ENCODE results near the gene NSUN6.

The NSUN6 gene

DNA sequence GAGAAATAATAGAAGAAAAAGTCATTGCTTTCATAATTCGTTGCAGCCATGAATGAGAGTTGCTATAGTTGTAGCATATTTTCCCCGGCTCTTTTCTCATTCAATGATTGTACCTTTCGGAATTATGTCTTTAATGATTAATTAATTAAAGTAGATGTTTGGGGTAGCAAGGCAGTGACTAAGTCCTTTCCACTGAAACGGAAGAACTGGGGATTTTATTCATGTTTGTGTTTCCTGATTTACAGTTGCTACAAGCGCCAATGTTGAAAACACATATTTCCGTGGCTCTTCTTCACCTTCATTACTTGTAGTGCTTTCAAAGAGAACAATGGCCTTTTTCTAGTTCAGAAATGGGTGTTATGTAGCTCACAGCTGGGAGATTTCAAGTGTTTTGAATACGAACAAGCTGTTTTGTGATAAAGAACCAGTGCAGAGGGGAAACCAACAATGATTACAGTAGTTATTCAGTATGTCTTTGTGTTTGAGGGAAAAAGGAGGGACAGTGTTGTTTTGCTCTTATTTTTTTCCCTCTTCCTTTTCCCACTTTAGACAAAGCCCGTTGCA, 153.5 kb downstream of the NSUN6 start:
- DNase-seq, result no peak

All from GDM1 (cell line).